Measurements from ENCODE around the gene GALNT12.

DNA sequence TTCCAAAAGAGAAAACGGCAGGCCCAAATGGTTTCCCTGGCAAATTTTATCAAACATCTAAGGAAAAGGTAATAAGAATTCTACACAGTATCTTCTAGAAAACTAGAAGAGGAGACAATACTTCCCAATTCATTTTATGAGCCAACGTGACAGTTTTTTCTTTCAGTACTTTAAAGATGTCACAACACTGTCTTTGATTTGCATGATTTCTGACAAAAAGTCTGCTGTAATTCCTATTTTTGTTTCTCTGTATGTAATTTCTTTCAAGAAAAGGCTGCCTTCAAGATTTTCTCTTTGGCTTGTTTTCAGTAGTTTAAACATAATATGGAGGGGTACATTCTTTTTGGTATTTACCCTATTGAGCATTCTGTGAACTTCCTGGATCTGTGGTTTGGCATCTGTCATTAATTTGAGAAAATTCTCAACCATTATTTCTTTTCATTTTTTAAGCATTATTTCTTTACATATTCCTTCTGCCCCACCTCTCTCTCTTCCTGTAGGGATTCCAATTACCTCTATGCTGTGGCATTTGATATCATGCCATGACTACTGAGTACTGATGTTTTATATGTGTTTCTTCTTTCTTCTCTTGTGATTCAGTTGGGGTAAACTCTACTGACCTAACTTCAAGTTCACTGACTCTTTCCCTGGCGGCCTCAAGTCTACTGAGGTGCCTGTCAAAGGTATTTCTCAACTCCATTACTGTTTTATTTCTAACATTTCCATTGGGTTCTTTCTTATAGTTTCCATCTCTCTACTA lies 43.3 kb upstream of the GALNT12 start:
- TF ChIP-seq, protein P1, sequence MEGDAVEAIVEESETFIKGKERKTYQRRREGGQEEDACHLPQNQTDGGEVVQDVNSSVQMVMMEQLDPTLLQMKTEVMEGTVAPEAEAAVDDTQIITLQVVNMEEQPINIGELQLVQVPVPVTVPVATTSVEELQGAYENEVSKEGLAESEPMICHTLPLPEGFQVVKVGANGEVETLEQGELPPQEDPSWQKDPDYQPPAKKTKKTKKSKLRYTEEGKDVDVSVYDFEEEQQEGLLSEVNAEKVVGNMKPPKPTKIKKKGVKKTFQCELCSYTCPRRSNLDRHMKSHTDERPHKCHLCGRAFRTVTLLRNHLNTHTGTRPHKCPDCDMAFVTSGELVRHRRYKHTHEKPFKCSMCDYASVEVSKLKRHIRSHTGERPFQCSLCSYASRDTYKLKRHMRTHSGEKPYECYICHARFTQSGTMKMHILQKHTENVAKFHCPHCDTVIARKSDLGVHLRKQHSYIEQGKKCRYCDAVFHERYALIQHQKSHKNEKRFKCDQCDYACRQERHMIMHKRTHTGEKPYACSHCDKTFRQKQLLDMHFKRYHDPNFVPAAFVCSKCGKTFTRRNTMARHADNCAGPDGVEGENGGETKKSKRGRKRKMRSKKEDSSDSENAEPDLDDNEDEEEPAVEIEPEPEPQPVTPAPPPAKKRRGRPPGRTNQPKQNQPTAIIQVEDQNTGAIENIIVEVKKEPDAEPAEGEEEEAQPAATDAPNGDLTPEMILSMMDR (IDR thresholded peaks at IDR 0.05), result no peak
- TF ChIP-seq EZH2 (IDR thresholded peaks at IDR 0.05; ENCODE audit: borderline replicate concordance, insufficient read depth, low read depth, low read length, poor library complexity, severe bottlenecking), result no peak
